HG03432 (cell line): ENCODE measurements around the gene MYO15B.
"Not testable (repeated sequence)": the region's sequence is repeated elsewhere in the genome, so short reads cannot be mapped to it uniquely, and the experiment has no call there.

Source experiments
- ATAC-seq: cut with Tn5 transposase; IDR thresholded peaks from one replicate; pipeline ENCODE4 v1.9.1; 2021; ENCODE audit warnings: mild to moderate bottlenecking, moderate library complexity; ENCODE audit not compliant: unreplicated experiment

Gene MYO15B

DNA sequence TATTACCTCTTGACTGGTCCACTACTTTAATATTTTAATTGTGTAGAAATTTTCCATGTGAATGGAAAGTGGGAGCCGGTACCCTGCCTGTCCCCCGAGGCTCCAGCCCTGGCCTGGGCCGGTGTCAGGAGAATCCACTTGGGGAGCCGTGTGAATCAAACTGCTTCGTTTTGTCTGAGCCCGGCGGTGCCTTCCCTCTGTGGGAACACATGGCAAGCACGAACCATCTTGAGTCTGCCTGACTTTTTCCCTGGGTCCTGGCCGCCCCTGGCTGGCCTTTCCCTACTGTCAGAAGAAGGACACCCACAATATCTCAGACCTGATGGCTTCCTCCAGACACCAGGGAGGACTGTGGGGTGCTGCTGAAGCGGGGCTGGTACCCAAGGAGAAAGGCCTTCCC, 12.4 kb upstream of the MYO15B start:
- no peak for ATAC-seq

DNA sequence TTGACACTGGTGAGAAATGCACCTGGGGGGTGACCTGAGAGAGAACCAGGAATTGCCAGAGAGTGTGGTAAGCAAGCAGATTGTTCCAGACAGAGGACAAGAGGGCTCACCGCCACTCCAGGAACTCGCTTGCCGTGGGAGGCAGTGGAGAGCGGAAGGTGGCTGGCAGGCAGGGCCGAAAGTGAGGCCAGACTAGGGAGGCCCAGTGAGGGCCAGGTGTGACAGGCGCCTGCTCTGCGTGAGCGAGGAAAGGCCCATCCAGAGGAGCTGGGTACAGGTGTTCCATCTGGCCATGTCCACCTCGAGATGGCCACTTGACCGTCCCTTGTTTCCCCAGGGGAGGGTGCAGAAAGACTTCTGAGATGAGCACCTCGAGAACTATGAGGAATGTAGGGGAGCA, 11.9 kb upstream of the MYO15B start:
- ATAC-seq = no peak

DNA sequence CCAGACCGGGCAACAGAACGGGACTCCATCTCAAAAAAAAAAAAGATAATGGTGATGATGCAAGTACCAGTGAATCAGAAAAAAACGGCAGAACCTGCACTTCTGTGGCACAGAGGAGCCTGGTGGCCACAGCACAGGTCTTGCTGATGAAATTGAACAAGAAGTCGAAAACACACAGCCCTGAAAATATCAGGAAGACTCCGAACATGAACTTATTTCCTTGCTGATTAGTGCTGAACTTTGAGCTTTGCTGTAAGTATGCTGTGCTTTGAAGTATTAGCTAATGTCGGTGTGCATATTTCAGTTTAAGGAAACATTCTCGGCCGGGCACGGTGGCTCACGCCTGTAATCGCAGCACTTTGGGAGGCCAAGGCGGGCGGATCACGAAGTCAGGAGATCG, 10.9 kb upstream of the MYO15B start:
- no peak for ATAC-seq

DNA sequence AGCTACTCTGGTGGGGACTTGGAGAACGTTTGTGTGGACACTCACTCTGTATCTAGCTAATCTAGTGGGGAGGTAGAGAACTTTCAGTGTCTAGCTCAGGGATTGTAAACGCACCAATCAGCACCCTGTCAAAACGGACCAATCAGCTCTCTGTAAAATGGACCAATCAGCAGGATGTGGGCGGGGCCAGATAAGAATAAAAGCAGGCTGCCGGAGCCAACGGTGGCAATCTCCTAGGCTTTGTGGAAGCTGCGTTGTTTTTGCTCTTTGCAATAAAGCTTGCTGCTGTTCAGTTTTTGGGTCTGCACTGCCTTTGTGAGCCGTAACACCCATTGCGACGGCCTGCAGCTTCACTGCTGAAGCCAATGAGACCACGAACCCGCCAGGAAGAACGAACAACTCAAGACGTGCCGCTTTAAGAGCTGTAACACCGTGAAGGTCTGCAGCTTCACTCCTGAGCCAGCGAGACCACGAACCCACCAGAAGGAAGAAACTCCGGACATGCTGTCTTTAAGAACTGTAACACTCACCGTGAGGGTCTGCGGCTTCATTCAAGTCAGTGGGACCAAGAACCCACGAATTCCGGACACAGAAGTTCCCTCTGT, 6.4 kb upstream of the MYO15B start:
- not testable (repeated sequence) for ATAC-seq

DNA sequence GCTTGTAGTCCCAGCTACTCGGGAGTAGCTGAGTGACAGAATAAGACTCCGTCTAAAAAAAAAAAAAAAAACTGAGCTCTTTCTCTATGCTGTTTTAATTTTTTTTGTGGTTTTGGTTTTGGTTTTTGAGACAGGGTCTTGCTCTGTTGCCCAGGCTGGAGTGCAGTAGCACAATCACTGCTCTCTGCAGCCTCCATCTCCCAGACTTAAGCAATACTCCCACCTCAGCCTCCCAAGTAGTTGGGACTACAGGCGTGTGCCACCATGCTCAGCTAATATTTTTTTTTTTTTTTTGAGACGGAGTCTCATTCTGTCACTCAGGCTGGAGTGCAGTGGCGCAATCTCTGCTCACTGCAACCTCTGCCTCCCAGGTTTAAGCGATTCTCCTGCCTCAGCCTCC, 4.4 kb upstream of the MYO15B start:
- ATAC-seq = not testable (repeated sequence)

DNA sequence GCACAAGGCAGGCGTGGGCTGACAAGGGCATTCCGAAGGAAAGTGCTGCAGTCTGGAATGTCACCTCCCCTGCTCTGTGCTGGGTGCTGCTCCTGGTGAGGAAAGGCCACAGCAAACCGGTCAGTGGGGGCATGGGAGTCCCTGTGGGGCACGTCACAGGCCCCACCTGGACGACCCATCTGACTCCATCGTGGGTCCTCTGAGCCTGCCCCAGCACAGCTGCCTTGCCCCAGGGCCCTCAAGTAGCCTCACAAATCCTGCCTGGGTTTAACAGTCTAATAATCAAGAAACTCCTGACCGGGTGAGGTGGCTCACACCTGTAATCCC, 2.8 kb upstream of the MYO15B start:
- ATAC-seq = no peak

DNA sequence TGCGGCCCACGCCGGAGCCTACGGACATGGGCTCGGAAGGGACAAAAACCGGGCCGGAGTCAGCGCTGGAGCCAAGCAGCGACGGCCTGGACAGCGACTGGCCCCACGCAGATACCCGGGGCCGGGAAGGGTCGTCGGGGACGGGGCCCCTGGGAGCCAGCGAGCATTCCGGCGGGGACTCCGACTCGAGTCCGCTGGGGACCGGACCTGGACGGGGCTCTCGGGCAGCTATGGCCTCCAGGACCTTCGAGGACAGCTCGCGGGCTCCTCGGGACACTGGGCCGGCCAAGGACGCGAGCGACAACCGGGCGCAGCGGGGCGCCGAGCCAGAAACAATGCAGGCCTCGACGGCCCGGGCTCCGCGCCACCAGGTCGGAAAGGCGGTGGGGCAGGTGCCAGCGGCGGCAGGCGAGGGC, 1.0 kb downstream of the MYO15B start:
- ATAC-seq = peak; percentile 32

DNA sequence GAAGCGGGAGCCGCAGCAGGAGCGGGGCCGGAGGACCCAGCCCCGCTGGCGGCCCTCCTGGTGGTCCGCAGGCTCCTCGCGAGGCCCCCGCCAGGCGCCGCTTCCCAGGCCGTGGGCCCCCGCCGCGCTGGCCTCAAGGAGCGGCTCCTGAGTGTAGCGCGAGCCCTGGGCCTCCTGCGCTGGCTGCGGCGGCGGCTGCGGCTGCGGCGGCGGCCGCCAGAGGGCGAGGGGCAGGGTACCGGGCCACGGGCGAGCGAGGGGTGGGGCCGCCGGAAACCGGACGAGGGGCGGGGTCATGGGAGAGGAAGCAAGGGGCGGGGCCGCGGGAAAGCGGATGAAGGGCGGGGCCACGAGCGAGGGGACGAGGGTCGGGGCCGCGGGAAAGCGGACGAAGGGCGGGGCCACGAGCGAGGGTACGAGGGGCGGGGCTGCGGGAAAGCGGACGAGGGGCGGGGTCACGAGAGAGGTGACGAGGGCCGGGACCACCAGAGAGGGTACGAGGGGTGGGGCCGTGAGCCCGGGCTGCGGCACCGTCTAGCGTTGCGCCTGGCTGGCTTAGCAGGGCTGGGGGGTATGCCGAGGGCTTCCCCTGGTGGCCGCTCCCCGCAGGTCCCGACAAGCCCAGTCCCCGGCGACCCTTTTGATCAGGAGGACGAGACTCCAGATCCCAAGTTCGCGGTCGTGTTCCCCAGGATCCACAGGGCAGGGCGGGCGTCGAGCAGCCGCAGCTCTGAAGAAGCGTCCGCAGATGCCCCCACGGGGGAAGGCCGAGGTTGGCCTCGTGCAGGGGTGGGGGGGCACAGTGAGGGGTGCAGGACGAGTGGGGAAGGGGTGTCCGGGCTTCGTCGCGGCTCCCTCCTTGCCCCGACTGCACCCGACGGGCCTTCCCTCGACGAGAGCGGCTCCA, 1.7 kb downstream of the MYO15B start:
- peak; percentile 66 for ATAC-seq

DNA sequence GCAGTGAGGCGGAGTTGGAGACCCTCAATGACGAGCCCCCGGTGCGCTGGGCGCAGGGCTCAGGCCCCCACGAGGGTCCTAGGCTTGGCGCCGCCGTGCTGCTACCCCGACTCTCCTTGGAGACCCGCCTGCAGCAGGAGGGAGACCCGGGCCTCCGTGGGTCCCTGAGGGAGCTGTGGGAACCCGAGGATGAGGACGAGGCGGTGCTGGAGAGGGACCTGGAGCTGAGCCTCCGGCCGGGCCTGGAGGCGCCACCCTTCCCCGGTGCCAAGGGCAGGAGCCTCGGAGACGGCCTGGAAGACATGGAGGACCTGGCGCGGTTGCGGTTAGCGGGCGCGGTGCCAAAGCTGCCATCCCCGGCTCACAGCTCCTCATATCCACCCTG, 2.3 kb downstream of the MYO15B start:
- ATAC-seq = no peak

DNA sequence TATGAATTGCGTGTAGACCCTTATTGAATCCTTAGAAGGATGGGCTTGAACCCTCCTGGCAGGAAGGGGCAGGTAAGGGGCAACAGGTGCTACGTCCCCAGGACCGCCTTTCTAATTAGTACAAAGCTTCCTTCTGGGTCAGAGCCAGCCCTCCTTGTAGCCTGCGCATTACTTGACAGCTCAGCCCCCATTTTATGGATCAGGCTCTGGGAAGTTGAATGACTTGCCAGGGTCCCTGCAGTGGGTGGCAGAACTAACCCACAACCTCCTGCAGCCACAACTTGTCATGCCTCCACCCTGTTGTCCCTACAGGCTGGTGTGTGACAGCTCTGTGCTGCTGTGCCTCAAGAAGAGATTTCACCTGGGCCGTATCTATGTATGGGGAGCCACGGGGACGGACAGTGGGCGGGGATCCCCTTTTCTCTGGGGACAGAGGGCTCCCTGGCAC, 2.7 kb downstream of the MYO15B start:
- ATAC-seq = no peak

DNA sequence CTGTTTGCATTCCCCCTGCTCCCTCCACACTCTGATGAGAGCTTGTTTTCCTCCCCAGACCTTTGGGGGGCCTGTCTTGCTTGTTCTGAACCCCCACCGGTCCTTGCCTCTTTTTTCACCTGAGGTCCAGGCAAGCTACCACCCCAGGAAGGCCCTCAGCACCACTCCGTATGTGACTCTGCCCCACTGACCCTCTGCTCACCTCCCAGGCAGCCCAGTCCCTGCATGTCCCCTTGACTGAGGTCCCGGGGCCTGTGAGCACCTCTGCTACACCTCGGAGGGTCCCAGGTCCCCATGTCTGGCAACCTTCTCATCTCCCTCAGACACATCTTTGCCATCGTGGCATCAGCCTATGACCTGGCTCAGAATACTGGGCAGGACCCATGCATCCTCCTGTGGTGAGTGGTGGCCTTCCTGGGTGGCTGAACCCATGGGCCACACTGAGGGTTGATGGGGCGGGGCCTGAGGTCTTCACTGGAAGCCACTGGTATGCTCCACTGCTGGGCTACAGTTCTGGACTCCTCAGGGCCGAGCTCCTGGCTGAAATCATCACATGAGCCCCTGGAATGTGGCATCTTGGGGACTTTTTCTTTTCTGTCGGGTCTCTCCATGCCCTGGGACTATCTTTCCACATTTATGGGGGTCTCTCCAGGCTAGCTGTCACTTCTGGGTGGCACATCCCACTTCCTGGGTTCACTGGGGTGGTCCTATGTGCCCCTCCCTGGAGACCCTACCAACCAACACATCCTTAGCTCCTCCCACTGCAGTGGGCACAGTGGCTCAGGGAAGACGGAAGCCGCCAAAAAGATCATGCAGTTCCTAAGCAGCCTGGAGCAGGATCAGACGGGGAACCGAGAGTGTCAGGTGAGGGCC, 3.5 kb downstream of the MYO15B start:
- no peak for ATAC-seq

DNA sequence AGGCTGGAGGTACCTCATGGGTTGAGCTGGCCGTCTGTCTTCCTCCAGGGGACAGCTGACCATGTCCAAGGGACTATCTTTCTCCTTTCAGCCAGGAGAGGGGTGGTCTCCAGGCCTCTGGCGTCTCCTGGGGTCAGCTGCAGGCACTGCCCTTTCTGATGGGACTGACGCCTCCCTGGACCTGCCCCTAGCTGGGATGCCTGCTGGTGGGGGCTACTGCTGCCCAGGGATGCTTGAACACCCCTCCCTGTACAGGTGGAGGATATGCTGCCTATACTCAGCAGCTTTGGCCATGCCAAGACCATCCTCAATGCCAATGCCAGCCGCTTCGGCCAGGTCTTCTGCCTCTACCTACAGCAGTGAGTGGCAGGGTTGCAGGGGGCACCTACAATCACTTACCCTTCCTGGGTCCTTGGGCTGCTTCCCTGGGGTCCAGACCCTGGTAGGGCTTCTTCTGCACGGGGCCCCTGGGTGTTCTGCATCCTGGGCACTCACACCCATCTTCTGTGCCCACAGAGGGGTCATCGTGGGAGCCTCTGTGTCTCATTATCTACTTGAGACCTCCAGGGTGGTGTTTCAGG, 4.2 kb downstream of the MYO15B start:
- ATAC-seq = no peak

DNA sequence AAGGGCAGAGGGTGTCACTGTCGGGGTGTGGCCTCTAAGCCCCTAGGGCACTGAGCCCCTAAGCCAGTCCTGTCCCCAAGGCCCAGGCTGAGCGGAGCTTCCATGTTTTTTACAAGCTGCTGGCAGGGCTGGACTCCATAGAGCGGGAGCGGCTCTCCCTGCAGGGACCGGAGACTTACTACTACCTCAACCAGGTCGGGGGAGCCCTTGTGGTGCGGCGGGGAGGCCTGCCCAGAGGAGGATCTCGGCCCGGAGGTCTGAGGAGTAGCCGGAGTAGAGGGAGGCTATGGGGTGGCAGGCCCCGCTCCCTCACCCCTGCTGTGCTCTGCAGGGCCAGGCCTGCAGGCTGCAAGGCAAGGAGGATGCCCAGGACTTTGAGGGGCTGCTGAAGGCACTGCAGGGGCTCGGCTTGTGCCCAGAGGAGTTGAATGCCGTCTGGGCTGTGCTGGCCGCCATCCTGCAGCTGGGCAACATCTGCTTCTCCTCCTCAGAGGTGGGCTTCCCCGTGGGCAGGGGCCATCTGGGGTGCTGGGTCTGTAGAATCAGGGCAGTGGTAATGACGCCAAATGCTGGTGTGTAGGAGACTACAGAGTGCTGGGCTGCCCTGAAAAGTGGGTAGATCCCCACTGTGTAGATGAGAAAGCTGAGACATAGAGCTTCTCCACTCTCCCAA, 4.9 kb downstream of the MYO15B start:
- ATAC-seq = no peak

DNA sequence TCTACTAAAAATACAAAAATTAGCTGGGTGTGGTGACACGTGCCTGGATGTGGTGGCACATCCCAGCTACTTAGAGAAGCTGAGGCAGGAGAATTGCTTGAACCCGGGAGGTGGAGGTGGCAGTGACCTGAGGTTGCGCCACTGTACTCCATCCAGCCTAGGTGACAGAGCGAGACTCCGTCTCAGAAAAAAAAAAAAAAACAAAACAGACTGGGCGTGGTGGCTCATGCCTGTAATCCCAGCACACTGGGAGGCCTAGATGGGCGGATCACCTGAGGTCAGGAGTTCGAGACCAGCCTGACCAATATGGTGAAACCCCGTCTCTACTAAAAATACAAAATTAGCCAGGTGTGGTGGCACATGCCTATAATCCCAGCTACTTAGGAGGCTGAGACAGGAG, 5.8 kb downstream of the MYO15B start:
- not testable (repeated sequence) for ATAC-seq

DNA sequence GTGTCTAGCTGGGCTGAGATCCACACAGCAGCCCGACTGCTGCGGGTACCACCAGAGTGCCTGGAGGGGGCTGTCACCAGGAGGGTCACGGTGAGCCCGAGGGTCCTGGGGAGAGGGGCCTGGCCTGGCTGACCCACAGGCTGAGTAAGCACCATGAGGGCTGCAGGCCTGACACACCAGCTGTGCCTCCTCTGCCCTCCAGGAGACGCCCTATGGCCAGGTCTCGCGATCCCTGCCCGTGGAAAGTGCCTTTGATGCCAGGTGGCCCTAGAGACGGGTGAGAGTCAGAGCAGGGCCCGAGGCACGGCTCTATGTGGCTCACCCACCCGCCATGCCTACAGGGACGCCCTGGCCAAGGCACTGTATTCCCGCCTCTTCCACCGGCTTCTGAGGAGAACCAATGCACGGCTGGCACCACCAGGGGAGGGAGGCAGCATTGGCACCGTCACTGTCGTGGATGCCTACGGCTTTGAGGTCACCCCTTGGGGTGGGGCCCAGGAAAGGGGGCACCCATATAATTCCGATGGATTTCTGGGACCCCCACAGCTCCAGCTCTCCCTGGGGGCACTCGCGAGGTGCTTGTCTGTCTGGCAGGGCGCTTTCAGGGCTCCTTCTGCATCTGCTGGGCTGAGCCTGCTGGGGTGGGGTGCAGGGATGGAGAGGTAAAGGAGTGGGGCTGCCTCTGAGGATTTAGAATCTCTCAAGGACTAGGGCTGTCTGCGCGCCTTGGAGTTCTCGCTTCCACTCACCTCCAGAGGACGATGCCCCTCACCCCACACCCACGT, 7.1 kb downstream of the MYO15B start:
- no peak for ATAC-seq

DNA sequence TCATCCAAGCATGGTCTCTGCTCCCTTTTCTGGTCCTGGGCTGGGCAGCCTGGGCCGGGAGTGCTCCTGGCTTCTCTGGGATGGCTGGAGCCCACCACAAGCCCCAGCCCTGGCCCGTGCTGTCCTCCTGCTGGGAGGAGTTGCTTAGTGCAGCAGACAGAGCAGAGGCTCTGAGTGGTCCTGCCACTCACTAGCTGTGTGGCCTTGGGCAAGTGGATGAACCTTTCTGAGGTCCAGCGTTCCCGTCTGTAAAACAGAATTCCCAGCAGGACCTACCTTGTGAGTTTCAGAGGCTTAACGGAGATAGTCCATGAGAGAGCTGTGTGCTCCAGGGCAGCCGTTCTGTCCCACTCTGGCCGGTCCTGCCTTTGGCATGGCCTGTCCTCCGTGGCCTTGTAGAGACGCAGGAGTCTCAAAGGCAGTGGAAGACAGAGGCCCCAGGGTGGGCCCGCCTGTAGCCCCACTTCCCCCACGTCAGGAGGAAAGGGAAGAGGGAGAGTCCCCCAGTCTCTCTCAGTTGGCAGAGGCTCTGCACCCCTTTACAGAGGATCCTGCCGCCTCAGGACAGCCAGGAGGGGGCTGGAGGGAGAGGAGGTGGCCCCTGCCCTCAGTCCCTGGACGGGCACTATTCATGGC, 7.8 kb downstream of the MYO15B start:
- ATAC-seq = no peak

DNA sequence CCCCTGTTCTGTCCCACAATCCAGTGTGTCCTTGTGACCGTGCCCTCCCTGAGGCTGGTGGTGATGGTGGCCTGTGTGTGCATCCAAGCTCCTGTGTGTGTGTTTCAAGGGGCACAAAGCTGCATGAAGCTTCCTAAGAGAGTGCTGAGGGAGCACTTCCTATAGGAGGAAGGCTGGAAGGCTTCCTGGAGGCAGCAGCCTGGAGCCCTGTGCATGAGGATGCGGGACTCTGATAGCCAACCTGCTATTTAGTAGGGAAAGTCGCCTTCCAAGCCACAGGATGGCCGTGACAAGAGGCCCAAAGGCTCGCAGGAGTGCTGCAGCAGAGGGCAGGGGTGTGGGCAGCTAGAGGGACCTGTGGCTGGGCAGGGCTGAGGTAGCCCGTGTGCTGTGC, 8.3 kb downstream of the MYO15B start:
- ATAC-seq = no peak

DNA sequence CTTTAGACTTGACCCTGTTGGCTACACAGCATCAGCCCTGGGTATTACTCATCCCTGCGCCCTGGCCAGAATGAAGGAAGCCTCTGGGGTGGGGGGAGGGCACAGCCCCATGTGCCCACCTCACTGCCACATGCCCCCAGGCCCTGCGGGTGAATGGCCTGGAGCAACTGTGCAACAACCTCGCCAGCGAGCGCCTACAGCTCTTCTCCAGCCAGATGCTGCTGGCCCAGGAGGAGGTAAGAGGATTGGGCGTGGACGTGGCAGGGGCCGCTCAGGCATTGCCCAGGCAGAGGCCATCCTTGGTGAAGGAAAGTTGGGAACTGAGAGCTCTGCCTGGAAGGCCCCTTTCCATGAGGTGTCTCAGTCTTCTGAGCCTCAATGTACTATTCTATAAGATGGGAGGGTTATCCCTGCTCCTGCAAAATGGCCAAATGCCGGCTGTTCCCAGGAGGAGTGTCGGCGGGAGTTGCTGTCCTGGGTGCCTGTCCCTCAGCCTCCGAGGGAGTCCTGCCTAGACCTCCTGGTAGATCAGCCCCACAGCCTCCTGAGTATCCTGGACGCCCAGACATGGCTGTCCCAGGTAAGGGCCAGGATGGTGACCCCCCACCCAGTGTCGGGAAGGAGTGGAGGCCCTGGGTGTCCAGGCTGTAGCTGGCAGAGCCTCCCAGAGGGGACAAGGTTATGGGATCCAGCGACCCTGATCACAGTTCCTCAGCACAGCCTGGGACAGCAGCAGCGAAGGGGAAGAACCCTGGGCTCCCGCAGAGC, 8.9 kb downstream of the MYO15B start:
- no peak for ATAC-seq
